ENCODE results near the gene PLOD3.

DNA sequence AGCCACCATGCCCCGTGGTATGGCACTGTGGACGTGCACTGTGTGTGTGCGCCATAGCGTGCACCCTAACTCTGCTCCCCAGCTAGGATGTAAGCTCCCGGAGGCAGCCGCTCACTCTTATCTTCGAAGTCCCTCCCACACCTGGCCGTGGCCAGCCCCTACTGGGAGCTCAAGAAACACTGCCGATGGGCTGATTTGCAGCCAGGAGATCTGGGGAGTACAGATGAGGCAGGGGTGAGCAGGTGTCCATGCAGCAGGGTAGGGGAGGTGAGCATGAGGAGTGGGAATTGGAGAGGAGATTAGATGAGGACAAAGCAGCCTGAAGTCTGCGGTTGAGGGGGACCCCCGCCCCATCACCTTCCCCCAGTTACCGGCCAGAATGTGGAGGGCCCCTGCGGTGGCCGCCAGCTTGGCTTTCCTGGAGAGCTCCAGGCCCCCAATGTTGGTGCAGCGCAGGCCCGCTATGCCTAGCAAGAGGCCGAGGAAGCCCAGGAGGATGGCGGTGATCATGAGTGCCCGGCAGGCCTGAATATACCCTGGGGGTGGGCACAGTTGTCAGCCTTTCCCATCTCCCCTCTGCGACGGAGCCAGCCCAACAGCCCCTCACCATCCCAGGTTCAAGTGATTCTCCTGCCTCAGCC, 16.6 kb upstream of the PLOD3 start:
- TF ChIP-seq, protein P1, sequence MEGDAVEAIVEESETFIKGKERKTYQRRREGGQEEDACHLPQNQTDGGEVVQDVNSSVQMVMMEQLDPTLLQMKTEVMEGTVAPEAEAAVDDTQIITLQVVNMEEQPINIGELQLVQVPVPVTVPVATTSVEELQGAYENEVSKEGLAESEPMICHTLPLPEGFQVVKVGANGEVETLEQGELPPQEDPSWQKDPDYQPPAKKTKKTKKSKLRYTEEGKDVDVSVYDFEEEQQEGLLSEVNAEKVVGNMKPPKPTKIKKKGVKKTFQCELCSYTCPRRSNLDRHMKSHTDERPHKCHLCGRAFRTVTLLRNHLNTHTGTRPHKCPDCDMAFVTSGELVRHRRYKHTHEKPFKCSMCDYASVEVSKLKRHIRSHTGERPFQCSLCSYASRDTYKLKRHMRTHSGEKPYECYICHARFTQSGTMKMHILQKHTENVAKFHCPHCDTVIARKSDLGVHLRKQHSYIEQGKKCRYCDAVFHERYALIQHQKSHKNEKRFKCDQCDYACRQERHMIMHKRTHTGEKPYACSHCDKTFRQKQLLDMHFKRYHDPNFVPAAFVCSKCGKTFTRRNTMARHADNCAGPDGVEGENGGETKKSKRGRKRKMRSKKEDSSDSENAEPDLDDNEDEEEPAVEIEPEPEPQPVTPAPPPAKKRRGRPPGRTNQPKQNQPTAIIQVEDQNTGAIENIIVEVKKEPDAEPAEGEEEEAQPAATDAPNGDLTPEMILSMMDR (IDR thresholded peaks at IDR 0.05; ENCODE audit: insufficient read depth, low read depth, low read length): no peak
- no peak for TF ChIP-seq EZH2 (IDR thresholded peaks at IDR 0.05; ENCODE audit: insufficient read depth, low read length)
